Measurements from ENCODE around the gene KRT16. TPM values are rescaled to one million over a fixed set of nuclear protein-coding genes. Genes with fewer than 3 reads are reported as not detected.
A peak's percentile ranks its signal among the peaks of the same experiment; 100 is the strongest.
"Not testable (repeated sequence)": the region's sequence is repeated elsewhere in the genome, so short reads cannot be mapped to it uniquely, and the experiment has no call there.

KRT16 gene
- total and polyA plus RNA-seq, 12 donors: 0.12 to 0.44 (median 0.15) TPM; not detected in 9

DNA sequence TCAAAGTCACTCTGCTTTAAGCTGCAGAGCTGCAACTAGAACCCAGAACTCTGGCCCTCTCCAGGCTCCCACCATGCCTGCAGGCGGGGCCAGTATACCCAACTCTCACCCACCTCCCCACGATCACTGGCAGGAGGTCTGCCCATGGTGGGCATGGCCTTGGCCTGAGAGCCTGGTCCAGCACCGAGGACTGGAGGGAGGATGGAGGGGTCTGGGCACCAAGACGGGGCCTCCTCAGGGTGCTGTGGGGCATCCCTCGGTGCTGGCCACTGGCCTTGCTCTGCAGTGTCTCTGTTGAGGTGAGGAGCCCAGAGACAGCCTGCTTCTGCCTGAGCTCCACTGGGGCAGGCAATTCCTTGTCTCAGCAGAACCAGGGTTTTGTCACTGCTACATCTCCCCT, 1.5 kb upstream of the KRT16 start:
- WGBS, 2 donors: 89% methylated on average over 5 of the region's 5 CpGs
- H3K27me3 ChIP-seq: peaks cover 0 to 75% (median 40%) of the 10 kb centered on the region in 7 donors

DNA sequence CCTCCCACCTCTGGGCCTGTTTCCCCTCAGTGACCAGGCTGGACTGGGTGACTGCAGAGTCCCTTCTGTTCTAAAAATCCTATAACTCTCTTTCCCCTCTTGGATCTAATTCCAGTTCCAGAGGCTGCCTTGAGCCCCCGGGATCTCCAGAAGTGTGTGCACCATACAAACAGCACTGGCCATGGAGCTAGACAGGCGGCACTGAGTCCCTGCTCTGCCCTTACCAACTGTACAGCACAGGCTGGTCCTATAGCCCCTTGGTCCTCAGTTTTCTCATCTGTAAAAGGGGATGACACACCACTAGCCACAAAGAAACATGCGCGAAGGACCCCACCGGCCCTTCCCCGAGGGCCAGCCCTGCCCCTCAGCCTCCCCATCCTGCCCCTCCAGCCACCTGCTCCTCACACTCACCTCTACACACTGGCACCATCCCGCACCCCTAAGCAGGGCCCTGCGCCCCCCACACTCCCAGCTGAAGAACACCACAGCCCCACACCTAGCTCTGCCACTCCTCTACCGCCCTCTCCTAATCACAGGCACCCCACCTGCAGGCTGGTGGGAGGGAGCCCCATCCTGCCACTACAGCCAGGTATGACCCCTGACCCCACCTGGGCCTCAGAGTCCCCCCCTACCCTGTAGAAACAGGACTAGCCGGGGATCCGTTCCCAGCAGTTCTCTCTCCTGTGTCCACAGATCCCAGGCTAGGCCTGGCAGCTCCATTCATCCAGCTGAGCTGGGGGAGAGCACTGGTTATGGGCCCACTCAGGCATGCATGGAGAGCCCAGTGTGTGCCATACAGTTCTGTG, 913 bp upstream of the KRT16 start:
- no peak for ATAC-seq
- H3K27ac ChIP-seq: no peak overlapping the region
- intact Hi-C loops (cut with DNase I): no loop called here
- TF ChIP-seq, protein P1, sequence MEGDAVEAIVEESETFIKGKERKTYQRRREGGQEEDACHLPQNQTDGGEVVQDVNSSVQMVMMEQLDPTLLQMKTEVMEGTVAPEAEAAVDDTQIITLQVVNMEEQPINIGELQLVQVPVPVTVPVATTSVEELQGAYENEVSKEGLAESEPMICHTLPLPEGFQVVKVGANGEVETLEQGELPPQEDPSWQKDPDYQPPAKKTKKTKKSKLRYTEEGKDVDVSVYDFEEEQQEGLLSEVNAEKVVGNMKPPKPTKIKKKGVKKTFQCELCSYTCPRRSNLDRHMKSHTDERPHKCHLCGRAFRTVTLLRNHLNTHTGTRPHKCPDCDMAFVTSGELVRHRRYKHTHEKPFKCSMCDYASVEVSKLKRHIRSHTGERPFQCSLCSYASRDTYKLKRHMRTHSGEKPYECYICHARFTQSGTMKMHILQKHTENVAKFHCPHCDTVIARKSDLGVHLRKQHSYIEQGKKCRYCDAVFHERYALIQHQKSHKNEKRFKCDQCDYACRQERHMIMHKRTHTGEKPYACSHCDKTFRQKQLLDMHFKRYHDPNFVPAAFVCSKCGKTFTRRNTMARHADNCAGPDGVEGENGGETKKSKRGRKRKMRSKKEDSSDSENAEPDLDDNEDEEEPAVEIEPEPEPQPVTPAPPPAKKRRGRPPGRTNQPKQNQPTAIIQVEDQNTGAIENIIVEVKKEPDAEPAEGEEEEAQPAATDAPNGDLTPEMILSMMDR (IDR thresholded peaks at IDR 0.05): no peak
- WGBS, 2 donors: 89% methylated on average over 11 of the region's 11 CpGs
- no peak for DNase-seq
- H3K27me3 ChIP-seq: peaks cover 0 to 72% (median 42%) of the 10 kb centered on the region in 7 donors
- no peaks in the 10 kb centered on the region for H3K4me1 ChIP-seq
- H3K9me3 ChIP-seq: no peaks in the 10 kb centered on the region
- H3K4me3 ChIP-seq: no peak overlapping the region
- no peaks in the 10 kb centered on the region for H3K36me3 ChIP-seq

More for the DNA sequence above, 1.5 kb upstream of the KRT16 start:
- no peaks in the 10 kb centered on the region for H3K4me1 ChIP-seq
- DNase-seq (no peak), ATAC-seq (no peak)
- H3K4me3 ChIP-seq: no peak overlapping the region
- no peaks in the 10 kb centered on the region for H3K36me3 ChIP-seq
- intact Hi-C loops (cut with DNase I): no loop called here
- no peaks in the 10 kb centered on the region for H3K9me3 ChIP-seq
- TF ChIP-seq, protein P1 (IDR thresholded peaks at IDR 0.05): no peak
- no peak overlapping the region for H3K27ac ChIP-seq

DNA sequence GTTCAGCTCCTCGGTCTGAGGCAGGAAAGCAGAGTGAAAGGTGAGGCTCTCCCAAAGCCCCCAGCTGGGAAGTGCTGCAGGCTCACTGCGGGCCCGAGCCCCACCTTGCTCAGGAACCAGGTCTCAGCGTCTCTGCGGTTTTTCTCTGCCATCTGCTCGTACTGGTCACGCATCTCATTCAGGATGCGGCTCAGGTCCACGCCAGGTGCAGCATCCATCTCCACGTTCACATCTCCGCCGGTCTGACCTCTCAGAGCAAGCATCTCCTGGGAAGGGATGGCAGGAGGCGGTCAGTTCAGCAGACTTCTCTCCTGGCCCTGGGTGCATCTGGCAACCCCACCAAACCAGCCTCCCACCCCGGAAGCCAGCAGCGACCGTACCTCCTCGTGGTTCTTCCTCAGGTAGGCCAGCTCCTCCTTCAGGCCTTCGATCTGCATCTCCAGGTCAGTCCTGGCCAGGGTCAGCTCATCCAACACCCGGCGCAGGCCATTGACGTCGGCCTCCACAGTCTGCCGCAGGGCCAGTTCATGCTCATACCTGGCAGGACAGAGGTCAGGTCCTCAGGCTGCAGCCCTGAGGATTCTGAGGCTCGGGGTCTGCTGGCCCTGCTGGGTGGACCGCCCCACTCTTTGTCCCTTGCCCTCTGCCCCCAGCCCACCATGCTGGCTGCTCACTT, 1.5 kb downstream of the KRT16 start:
- DNase-seq: no peak
- H3K27me3 ChIP-seq: peaks cover 0 to 48% (median 19%) of the 10 kb centered on the region in 7 donors
- WGBS, 2 donors: 91% methylated on average over 25 of the region's 25 CpGs

DNA sequence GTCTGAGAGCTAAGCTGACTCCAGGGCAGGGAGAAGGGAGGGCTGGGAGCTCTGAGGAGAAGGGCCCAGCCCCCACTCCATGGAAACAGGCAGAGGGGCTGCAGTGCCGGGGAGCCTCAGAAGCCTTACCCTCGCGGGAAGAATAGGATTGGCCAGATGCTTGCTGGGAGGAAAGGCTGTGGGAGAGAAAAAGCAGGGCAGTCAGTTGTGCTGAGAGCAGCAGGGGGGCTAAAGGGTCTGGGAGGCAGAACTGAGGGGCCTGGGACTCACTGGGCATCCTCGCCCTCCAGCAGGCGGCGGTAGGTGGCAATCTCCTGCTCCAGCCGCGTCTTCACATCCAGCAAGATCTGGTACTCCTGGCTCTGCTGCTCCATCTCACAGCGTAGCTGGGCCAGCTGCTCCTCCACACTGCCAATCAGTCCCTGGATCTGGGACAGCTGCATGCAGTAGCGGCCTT, 2.5 kb downstream of the KRT16 start:
- H3K9me3 ChIP-seq: peaks cover 0 to 21% (median 3%) of the 10 kb centered on the region in 11 donors
- intact Hi-C loops (cut with DNase I); ATAC-seq; DNase-seq; H3K4me1 ChIP-seq; H3K4me3 ChIP-seq; H3K36me3 ChIP-seq; H3K27ac ChIP-seq: not testable (repeated sequence)
- TF ChIP-seq, protein P1 (IDR thresholded peaks at IDR 0.05): peak in 3 of 9 donors; percentile 25 to 34 (median 27)
- WGBS, 2 donors: 8 to 13% methylated on average over 10 of the region's 10 CpGs
- peaks cover 0 to 44% (median 11%) of the 10 kb centered on the region in 7 donors for H3K27me3 ChIP-seq

More for the DNA sequence above, 1.5 kb downstream of the KRT16 start:
- Histone ChIP-seq H3K9me3 (peaks cover 0 to 19% (median 3%) of the 10 kb centered on the region in 11 donors), H3K4me1 (no peaks in the 10 kb centered on the region), H3K36me3 (no peaks in the 10 kb centered on the region), H3K27ac (no peak overlapping the region), H3K4me3 (no peak overlapping the region)
- intact Hi-C loops (cut with DNase I): no loop called here
- TF ChIP-seq, protein P1 (IDR thresholded peaks at IDR 0.05): no peak
- no peak for ATAC-seq

DNA sequence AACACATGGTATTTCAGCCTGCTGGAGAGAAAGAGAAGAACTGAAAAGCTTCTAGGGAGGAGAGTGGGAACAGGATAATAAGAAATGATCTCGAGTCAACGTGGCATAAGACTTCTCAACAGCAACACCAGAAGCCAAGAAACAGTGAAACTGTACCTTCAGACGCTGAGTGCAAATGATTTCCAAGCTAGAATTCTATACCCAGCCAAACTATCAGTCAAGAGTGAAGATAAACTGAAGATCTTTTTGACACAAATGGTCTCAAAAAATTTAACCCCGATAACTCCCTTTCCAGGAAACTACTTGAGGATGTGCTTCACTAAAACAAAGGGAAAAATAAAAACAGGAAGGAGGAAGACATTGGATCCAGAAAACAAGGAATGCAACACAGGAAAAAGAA, 5.6 kb downstream of the KRT16 start:
- H3K4me3 ChIP-seq; H3K4me1 ChIP-seq; H3K36me3 ChIP-seq; H3K27ac ChIP-seq; intact Hi-C loops (cut with DNase I); DNase-seq; ATAC-seq: not testable (repeated sequence)
- H3K27me3 ChIP-seq: peaks cover 0 to 36% (median 10%) of the 10 kb centered on the region in 7 donors
- 77 to 91% methylated on average over 4 of the region's 4 CpGs for WGBS, 2 donors
- H3K9me3 ChIP-seq: peaks cover 0 to 21% (median 3%) of the 10 kb centered on the region in 11 donors
